GM12878 (cell line): ENCODE data around the gene DCDC2C. TPM values are rescaled to one million over a fixed set of nuclear protein-coding genes. Genes with fewer than 3 reads are reported as not detected.

Source experiments
- ATAC-seq: fragments of 200-7000 bp; cut with Tn5 transposase; 3 replicates; pipeline ENCODE4 v1.9.1; 2020; ENCODE audit warnings: mild to moderate bottlenecking, moderate library complexity
- BruUV-seq: library from RNA; stranded (reverse); fragments of 400-500 nt; replicated peaks from 2 replicates; lab custom pipeline; 2021; lab: Mats Ljungman, UMichigan
- CTCF ChIA-PET: fragments of 300-600 bp; sonication (Branson Sonifier 250); formaldehyde crosslinking; extraction: SDS; loops from one replicate; lab custom pipeline; 2021; ENCODE audit warnings: inconsistent platforms; lab: Yijun Ruan, JAX
- POLR2A ChIA-PET: fragments of 350-600 bp; formaldehyde crosslinking; extraction: SDS; loops from one replicate; lab custom pipeline; 2021; ENCODE audit warnings: inconsistent platforms; lab: Charles Lee
- RAD21 ChIA-PET: fragments of 300-600 bp; sonication (Branson Sonifier 250); formaldehyde crosslinking; loops from one replicate; lab custom pipeline; 2023; ENCODE audit warnings: antibody characterized with exemption; ENCODE audit not compliant: unreplicated experiment; lab: Charles Lee
- SMC1A ChIA-PET: fragments of 300-600 bp; sonication (Branson Sonifier 250); formaldehyde crosslinking; loops from one replicate; lab custom pipeline; 2023; ENCODE audit not compliant: unreplicated experiment, uncharacterized antibody; lab: Charles Lee
- DNase-seq: peaks from one replicate; pipeline ENCODE4 v3.0.0-alpha.2; 2011; ENCODE audit warnings: low read depth, low spot score
- FAIRE-seq: peaks from 3 replicates; lab custom pipeline; 2011; peaks lifted over from hg19 to GRCh38; lab: Jason Lieb, UNC
- H2AFZ ChIP-seq: 2 replicates; pipeline ENCODE4 v1.6.0; 2011; ENCODE audit warnings: low read depth, low read length, control low read depth; ENCODE audit not compliant: control insufficient read depth
- H3K27ac ChIP-seq: 2 replicates; pipeline ENCODE4 v1.5.1; 2011; ENCODE audit warnings: control low read depth; ENCODE audit not compliant: control insufficient read depth, insufficient read depth
- H3K27me3 ChIP-seq, 2 experiments: replicated peaks in 1 of 2; 2 replicates each; pipeline versions ENCODE4 v1.6.0 to v1.6.1; 2011; ENCODE audit warnings: low read length in 1 of 2; ENCODE audit not compliant: control insufficient read depth in 2 of 2, insufficient read depth in 2 of 2
- H3K36me3 ChIP-seq, 2 experiments: 2 replicates each; pipeline ENCODE4 v1.5.1; 2011; ENCODE audit warnings: low read length in 1 of 2; ENCODE audit not compliant: control insufficient read depth in 2 of 2, insufficient read depth in 2 of 2
- H3K4me1 ChIP-seq: 2 replicates; pipeline ENCODE4 v1.6.1; 2011; ENCODE audit warnings: mild to moderate bottlenecking, low read length, moderate library complexity, mixed read lengths; ENCODE audit not compliant: control insufficient read depth, insufficient read depth
- H3K4me2 ChIP-seq: 2 replicates; pipeline ENCODE4 v1.6.0; 2011; ENCODE audit warnings: control low read depth; ENCODE audit not compliant: control insufficient read depth, insufficient read depth
- H3K4me3 ChIP-seq: fragments of 200-600 bp; sonication (generic); 2 replicates; pipeline ENCODE4 v1.5.1; 2016
- H3K79me2 ChIP-seq: 2 replicates; pipeline ENCODE4 v1.6.0; 2011; ENCODE audit warnings: low read length; ENCODE audit not compliant: control insufficient read depth, insufficient read depth
- H3K9ac ChIP-seq: 2 replicates; pipeline ENCODE4 v1.8.0; 2011; ENCODE audit warnings: low read length, control low read depth, mixed read lengths; ENCODE audit not compliant: control insufficient read depth, insufficient read depth
- H3K9me3 ChIP-seq: replicated peaks from 3 replicates; pipeline ENCODE4 v1.5.1; 2011; ENCODE audit warnings: mild to moderate bottlenecking, low read length; ENCODE audit not compliant: control insufficient read depth, insufficient read depth
- H4K20me1 ChIP-seq: 2 replicates; pipeline ENCODE4 v1.6.0; 2011; ENCODE audit not compliant: control insufficient read depth, insufficient read depth
- CTCF ChIP-seq, 3 experiments: IDR thresholded peaks in 2 of 3; conservative IDR thresholded peaks in 1 of 3; 2 replicates each; pipeline ENCODE4 v1.5.1; 2011; ENCODE audit warnings: low read depth in 3 of 3, low read length in 3 of 3, mild to moderate bottlenecking in 3 of 3, control low read depth in 2 of 3, moderate library complexity in 2 of 3, inconsistent platforms in 1 of 3, mixed read lengths in 1 of 3; ENCODE audit not compliant: control insufficient read depth in 2 of 3, insufficient read depth in 1 of 3; ENCODE audit errors: extremely low read depth in 1 of 3
- MTA3 ChIP-seq: IDR thresholded peaks from 2 replicates; pipeline ENCODE4 v1.6.1; 2012; ENCODE audit warnings: low read length, inconsistent platforms, borderline replicate concordance
- NFYB ChIP-seq: IDR thresholded peaks from 2 replicates; pipeline ENCODE4 v1.6.1; 2011; ENCODE audit warnings: low read depth, mild to moderate bottlenecking, low read length, improper control_type of control experiment, moderate library complexity; ENCODE audit not compliant: insufficient read depth
- NR2C1 ChIP-seq: fragments of 450-650 bp; IDR thresholded peaks from 2 replicates; pipeline ENCODE4 v1.6.1; 2017; ENCODE audit warnings: antibody characterized with exemption, mild to moderate bottlenecking, moderate library complexity
- PRDM15 ChIP-seq: fragments of 450-650 bp; formaldehyde crosslinking; IDR thresholded peaks from 2 replicates; pipeline ENCODE4 v1.4.0; 2020; ENCODE audit warnings: mild to moderate bottlenecking, moderate library complexity
- RBBP5 ChIP-seq: fragments of 200-600 bp; sonication (generic); conservative IDR thresholded peaks from 2 replicates; pipeline ENCODE4 v1.6.1; 2016
- SP1 ChIP-seq: IDR thresholded peaks from one replicate; pipeline ENCODE4 v1.6.1; 2011; ENCODE audit warnings: low read depth, low read length
- TCF3 ChIP-seq: IDR thresholded peaks from 2 replicates; pipeline ENCODE4 v1.6.1; 2012; ENCODE audit warnings: low read depth, mild to moderate bottlenecking, low read length, borderline replicate concordance; ENCODE audit not compliant: insufficient read depth
- USF1 ChIP-seq: IDR thresholded peaks from 2 replicates; pipeline ENCODE4 v1.6.1; 2011; ENCODE audit warnings: borderline replicate concordance, low read depth, mild to moderate bottlenecking, moderate library complexity, mixed read lengths, low read length; ENCODE audit not compliant: insufficient read depth; ENCODE audit errors: extremely low read length
- WGBS: methylation state at CpG from one replicate; pipeline ENCODE4 v1.1.6; 2016; ENCODE audit warnings: low lambda C conversion rate; ENCODE audit not compliant: insufficient replicate concordance, insufficient coverage; ENCODE audit errors: missing lambda C conversion rate; 5-methylcytosine and 5-hydroxymethylcytosine counted together
- in situ Hi-C: fragments of 300-500 bp; cut with MboI; formaldehyde crosslinking; loops from 9 replicates; pipeline ENCODE4 v1.14.3; 2018; ENCODE audit warnings: mixed read lengths
- intact Hi-C: fragments of 100-400 bp; cut with micrococcal nuclease; formaldehyde crosslinking; loops from one replicate; pipeline ENCODE4 v1.14.2; 2022; ENCODE audit not compliant: unreplicated experiment
- polyA plus RNA-seq, 11 experiments: library from polyadenylated mRNA; depleted of rRNA in 4 of 11; unstranded in 6 of 11; stranded (reverse) in 5 of 11; fragments of >200 nt; fragmentation: Nextera tagmentation in 4 of 11; fragmentation: Illumina TruSeq in 1 of 11; extraction: Ambion mirVana in 4 of 11; extraction: Trizol in 1 of 11; gene quantifications; 1 replicate in 1 of 11; 2 replicates in 10 of 11; pipeline versions ENCODE4 v1.2.1 to v1.2.3, GENCODE V29; 2011 to 2016; ENCODE audit warnings: inconsistent platforms in 2 of 11, missing spikeins in 2 of 11, low read depth in 1 of 11
- total RNA-seq, 4 experiments: library from RNA; depleted of rRNA in 3 of 4; stranded (reverse); fragments of >200 nt in 3 of 4; fragmentation: Illumina TruSeq in 1 of 4; extraction: Trizol in 1 of 4; gene quantifications; 2 replicates each; pipeline versions ENCODE4 v1.2.1 to v1.2.3, GENCODE V29; 2013 to 2021

The DCDC2C gene
- total and polyA plus RNA-seq, 10 of the 15 experiments (the other 5 are each of a cell fraction or from before 2014, with no cell fraction given) = not detected

GRCh38 chr2:3801506-3801905, 98.1 kb downstream of the DCDC2C start (continued):
- no peak for TF ChIP-seq PRDM15
- TF ChIP-seq NFYB = no peak
- TF ChIP-seq SP1 = no peak
- no peak for TF ChIP-seq TCF3
- no peak for TF ChIP-seq MTA3
- TF ChIP-seq RBBP5 = no peak
- TF ChIP-seq USF1 = no peak

GRCh38 chr2:3805201-3805939, 102.0 kb downstream of the DCDC2C start:
- no peaks in the 10 kb centered on the region for H3K27me3 ChIP-seq
- intact Hi-C loops (no loop called here), in situ Hi-C loops (no loop called here)
- WGBS = 28% methylated on average over 15 of the region's 15 CpGs
- DNase-seq = no peak
- ATAC-seq = peak; percentile 47; the same call in 2 of the 3 replicates
- no peaks in the 10 kb centered on the region for H3K36me3 ChIP-seq
- CTCF ChIA-PET = interaction anchor here (0.7 kb wide), 1 partner anchor 78 kb away, joined by 4 read pairs; no protein-coding TSS in a partner anchor
- no peak overlapping the region for H3K4me3 ChIP-seq
- H2AFZ ChIP-seq = no peak overlapping the region
- FAIRE-seq = no peak
- no peaks in the 10 kb centered on the region for H3K9me3 ChIP-seq
- BruUV-seq = no TSS peak
- RAD21 ChIA-PET = no interaction called here
- no peak overlapping the region for H3K4me2 ChIP-seq
- SMC1A ChIA-PET = no interaction called here
- POLR2A ChIA-PET = no interaction called here
- TF ChIP-seq CTCF (IDR thresholded peaks at IDR 0.05 in 2 of 3, conservative IDR thresholded peaks at IDR 0.05 in 1 of 3; ENCODE audit: control insufficient read depth in 2 of 3, extremely low read depth in 1 of 3, insufficient read depth in 1 of 3, low read depth in 3 of 3, low read length in 3 of 3) (peak in 2 of 3 experiments; percentile 27 to 28; a peak in 2 of 6 replicates), NR2C1 (no peak)
- no peaks in the 10 kb centered on the region for H3K79me2 ChIP-seq
- H3K4me1 ChIP-seq = no peaks in the 10 kb centered on the region
- no peaks in the 10 kb centered on the region for H4K20me1 ChIP-seq
- H3K27ac ChIP-seq = no peak overlapping the region
- no peak overlapping the region for H3K9ac ChIP-seq
